ENCODE results near the gene KRTAP10-1. TPM values are rescaled to one million over a fixed set of nuclear protein-coding genes. Genes with fewer than 3 reads are reported as not detected.

The KRTAP10-1 gene
- total RNA-seq, 2 experiments from 2014 or later: 0.13 TPM; not detected in 1

- peaks cover 7% of the 10 kb centered on the region for H3K4me1 ChIP-seq (ENCODE audit: insufficient read depth, low read length, poor library complexity, severe bottlenecking)
- BruUV-seq (replicated peaks): no TSS peak
- no peaks in the 10 kb centered on the region for H3K36me3 ChIP-seq (ENCODE audit: insufficient read depth, low read length)
- POLR2A ChIA-PET: no interaction called here
- H4K20me1 ChIP-seq (ENCODE audit: insufficient read depth, low read length): no peaks in the 10 kb centered on the region
- CTCF ChIA-PET (ENCODE audit: unreplicated experiment): no interaction called here
- H3K79me2 ChIP-seq (ENCODE audit: insufficient read depth, low read depth, low read length): no peaks in the 10 kb centered on the region
- H2AFZ ChIP-seq (ENCODE audit: low read length): no peak overlapping the region
- no peak for TF ChIP-seq EZH2phosphoT487 (IDR thresholded peaks at IDR 0.05; ENCODE audit: borderline replicate concordance, low read depth, low read length)
- TF ChIP-seq, protein P1, sequence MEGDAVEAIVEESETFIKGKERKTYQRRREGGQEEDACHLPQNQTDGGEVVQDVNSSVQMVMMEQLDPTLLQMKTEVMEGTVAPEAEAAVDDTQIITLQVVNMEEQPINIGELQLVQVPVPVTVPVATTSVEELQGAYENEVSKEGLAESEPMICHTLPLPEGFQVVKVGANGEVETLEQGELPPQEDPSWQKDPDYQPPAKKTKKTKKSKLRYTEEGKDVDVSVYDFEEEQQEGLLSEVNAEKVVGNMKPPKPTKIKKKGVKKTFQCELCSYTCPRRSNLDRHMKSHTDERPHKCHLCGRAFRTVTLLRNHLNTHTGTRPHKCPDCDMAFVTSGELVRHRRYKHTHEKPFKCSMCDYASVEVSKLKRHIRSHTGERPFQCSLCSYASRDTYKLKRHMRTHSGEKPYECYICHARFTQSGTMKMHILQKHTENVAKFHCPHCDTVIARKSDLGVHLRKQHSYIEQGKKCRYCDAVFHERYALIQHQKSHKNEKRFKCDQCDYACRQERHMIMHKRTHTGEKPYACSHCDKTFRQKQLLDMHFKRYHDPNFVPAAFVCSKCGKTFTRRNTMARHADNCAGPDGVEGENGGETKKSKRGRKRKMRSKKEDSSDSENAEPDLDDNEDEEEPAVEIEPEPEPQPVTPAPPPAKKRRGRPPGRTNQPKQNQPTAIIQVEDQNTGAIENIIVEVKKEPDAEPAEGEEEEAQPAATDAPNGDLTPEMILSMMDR (conservative IDR thresholded peaks at IDR 0.05; ENCODE audit: low read length): no peak
- no peak overlapping the region for H3K4me3 ChIP-seq (ENCODE audit: low read depth, low read length, poor library complexity, severe bottlenecking)
- no peak overlapping the region for H3K4me2 ChIP-seq (ENCODE audit: low read length)
- no peaks in the 10 kb centered on the region for H3K9me2 ChIP-seq (ENCODE audit: insufficient read depth, low read length)
- intact Hi-C loops (cut with micrococcal nuclease; ENCODE audit: unreplicated experiment): no loop called here
- H3K27ac ChIP-seq (ENCODE audit: low read depth, low read length, poor library complexity, severe bottlenecking): no peak overlapping the region
- no peak for DNase-seq (ENCODE audit: low spot score)
- peaks cover 11% of the 10 kb centered on the region for H3K9me3 ChIP-seq (ENCODE audit: low read length)
These were observed 8.9 kb upstream of the KRTAP10-1 start for GRCh38 chr21:44548922-44549321.

DNA sequence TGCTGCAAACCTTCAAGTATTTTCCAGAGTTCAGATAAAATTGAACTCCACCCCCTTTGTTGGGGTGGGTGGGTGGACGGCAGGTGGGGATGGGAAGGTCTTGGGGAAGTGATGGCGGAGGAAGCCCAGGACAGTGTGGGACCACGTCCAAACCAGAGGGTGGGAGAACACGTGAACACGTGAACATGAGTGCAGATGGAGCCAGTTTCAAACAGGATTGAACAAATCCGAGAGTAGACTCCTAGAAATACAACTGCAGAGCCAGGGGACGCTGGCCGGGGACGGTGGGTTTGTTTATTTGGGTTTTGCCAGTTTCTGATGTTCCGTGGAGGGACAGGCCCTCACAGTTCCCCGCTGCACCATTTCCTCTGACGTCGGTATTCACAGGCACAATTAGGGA lies 8.4 kb upstream of the KRTAP10-1 start:
- H3K9me2 ChIP-seq (ENCODE audit: insufficient read depth, low read length): no peaks in the 10 kb centered on the region
- no peak overlapping the region for H3K4me2 ChIP-seq (ENCODE audit: low read length)
- no peak overlapping the region for H3K27ac ChIP-seq (ENCODE audit: low read depth, low read length, poor library complexity, severe bottlenecking)
- no peak overlapping the region for H2AFZ ChIP-seq (ENCODE audit: low read length)
- no peak for TF ChIP-seq EZH2phosphoT487 (IDR thresholded peaks at IDR 0.05; ENCODE audit: borderline replicate concordance, low read depth, low read length)
- TF ChIP-seq, protein P1 (conservative IDR thresholded peaks at IDR 0.05; ENCODE audit: low read length): no peak
- peaks cover 7% of the 10 kb centered on the region for H3K4me1 ChIP-seq (ENCODE audit: insufficient read depth, low read length, poor library complexity, severe bottlenecking)
- BruUV-seq (replicated peaks): no TSS peak
- H3K4me3 ChIP-seq (ENCODE audit: low read depth, low read length, poor library complexity, severe bottlenecking): no peak overlapping the region
- no peaks in the 10 kb centered on the region for H4K20me1 ChIP-seq (ENCODE audit: insufficient read depth, low read length)
- intact Hi-C loops (cut with micrococcal nuclease; ENCODE audit: unreplicated experiment): no loop called here
- peaks cover 12% of the 10 kb centered on the region for H3K9me3 ChIP-seq (ENCODE audit: low read length)
- no peaks in the 10 kb centered on the region for H3K79me2 ChIP-seq (ENCODE audit: insufficient read depth, low read depth, low read length)
- ChIA-PET CTCF (ENCODE audit: unreplicated experiment) (no interaction called here), POLR2A (no interaction called here)
- no peaks in the 10 kb centered on the region for H3K36me3 ChIP-seq (ENCODE audit: insufficient read depth, low read length)
- DNase-seq (ENCODE audit: low spot score): no peak

DNA sequence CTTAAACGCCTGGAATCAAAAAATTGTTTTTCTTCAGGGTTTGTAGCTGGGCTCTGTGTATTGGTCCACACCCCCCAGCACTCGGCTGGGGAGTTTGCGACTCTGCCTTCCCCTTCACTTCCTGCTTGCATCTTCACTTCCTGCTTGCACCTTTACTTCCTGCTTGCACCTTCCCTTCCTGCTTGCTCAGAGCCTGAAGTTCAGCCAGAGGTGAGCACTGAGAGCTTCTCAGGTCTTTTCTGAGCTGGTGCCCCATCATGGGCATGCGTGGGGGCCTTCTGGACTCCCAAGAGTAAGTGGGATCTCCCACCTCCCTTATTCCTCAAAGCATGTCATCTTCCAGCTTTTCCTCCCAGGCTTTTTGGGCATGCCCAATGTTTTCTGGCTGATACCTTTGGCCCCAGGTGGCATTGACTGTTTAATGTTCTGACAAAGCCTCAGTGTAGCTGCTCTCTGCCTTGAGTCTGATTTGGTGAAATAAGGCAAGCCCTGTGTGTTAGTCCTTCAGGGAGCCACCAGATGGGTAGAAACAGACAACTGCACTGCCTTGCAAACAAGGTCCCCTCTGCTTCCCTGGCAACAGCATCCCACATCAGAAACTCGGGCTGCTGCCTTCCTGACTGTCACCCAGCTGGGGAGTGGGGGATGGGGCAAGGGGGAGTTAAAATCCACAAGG lies 7.8 kb upstream of the KRTAP10-1 start:
- no peaks in the 10 kb centered on the region for H3K79me2 ChIP-seq (ENCODE audit: insufficient read depth, low read depth, low read length)
- ChIA-PET CTCF (ENCODE audit: unreplicated experiment) (no interaction called here), POLR2A (interaction anchor here (0.6 to 1.3 kb wide), 3 partner anchors 11 to 101 kb away, joined by 3 to 5 read pairs (median 3); no protein-coding TSS in a partner anchor)
- no peaks in the 10 kb centered on the region for H3K36me3 ChIP-seq (ENCODE audit: insufficient read depth, low read length)
- H3K9me2 ChIP-seq (ENCODE audit: insufficient read depth, low read length): no peaks in the 10 kb centered on the region
- no peak overlapping the region for H3K4me3 ChIP-seq (ENCODE audit: low read depth, low read length, poor library complexity, severe bottlenecking)
- peak overlapping the region; percentile 72 for H2AFZ ChIP-seq (ENCODE audit: low read length)
- H4K20me1 ChIP-seq (ENCODE audit: insufficient read depth, low read length): no peaks in the 10 kb centered on the region
- no TSS peak for BruUV-seq (replicated peaks)
- TF ChIP-seq, protein P1 (conservative IDR thresholded peaks at IDR 0.05; ENCODE audit: low read length): no peak
- no peak for TF ChIP-seq EZH2phosphoT487 (IDR thresholded peaks at IDR 0.05; ENCODE audit: borderline replicate concordance, low read depth, low read length)
- H3K9me3 ChIP-seq (ENCODE audit: low read length): peaks cover 18% of the 10 kb centered on the region
- intact Hi-C loops (cut with micrococcal nuclease; ENCODE audit: unreplicated experiment): no loop called here
- peaks cover 7% of the 10 kb centered on the region for H3K4me1 ChIP-seq (ENCODE audit: insufficient read depth, low read length, poor library complexity, severe bottlenecking)
- H3K27ac ChIP-seq (ENCODE audit: low read depth, low read length, poor library complexity, severe bottlenecking): no peak overlapping the region
- DNase-seq (ENCODE audit: low spot score): peak; percentile 24
- H3K4me2 ChIP-seq (ENCODE audit: low read length): no peak overlapping the region

Measured in OCI-LY7 (cell line).